Stimulated activated CD4-positive, alpha-beta T cell treated with anti-CD3 and anti-CD28 coated beads, Interleukin-4, amount 100 ng/mL, for 24 hours (primary cell): Measurements from ENCODE around the gene TLE1.
"Not testable (repeated sequence)": the region's sequence is repeated elsewhere in the genome, so short reads cannot be mapped to it uniquely, and the experiment has no call there.

Experiments
- DNase-seq: peaks from one replicate; pipeline ENCODE4 v3.0.0-alpha.2; 2020

TLE1 gene

DNA sequence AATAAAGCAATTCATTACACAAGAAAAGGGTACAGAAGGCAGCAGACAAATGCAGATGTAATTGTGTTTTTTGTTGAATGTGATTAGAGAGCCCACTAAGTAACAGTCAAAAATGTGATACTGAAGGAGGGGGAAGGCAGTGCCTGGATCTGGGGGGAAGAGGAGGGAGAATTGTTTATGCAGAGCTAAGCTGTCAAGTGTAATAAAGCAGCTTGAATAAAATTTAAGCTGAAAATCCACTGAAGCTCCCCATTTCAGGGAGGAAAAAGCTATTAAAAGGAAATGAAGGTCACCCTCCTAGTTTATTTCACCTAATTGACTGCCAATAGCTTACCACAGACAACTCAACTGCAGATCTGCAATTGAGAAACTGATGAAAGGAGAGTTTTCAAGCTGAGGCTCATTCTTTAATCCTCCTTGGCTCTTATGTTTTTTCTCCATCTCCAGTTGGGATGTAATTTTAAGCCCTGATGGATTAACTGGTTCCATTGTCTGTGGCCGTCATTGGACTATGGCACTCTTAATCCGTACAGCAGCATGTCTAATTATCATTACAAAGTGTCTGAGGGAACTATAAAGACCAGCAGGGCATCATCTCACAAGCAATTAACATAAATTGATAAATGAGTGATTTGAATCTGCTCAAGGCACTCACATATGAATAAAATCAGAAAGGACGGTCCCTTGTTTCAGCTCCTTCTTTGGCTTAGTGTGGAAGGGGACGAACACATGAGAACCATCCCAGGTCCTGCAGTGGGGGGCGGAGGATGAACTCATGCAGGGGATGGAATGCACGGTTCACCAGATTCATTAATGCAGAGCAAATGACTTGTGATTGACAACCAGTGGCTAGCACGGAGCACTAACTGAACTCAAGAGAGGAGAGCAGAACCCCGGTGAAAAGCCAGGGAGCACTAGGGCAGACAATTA lies 38.5 kb downstream of the TLE1 start:
- no peak for DNase-seq

- DNase-seq = no peak
These were observed 39.7 kb downstream of the TLE1 start for GRCh38 chr9:81649475-81650240.

DNA sequence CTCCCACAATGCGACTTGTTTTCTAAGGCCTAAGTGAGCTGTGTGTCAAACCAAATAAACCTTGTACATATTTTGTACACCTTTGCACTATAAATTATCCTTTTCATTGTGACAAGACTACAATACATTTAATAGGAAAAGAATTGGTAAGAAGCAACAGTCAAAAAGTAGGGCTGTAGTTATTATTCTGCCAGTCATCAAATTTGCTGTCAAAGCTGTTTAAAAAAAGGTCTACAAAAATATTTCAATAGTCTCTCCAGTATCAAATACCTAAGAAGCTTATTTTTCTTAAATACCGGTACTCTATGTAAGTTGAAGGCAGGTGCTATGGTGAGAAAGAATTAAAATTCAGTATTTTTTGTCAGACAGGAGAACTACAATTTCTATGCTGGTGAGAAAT lies 40.5 kb downstream of the TLE1 start:
- no peak for DNase-seq

GRCh38 chr9:81646337-81646736 lies 43.0 kb downstream of the TLE1 start:
- no peak for DNase-seq

- DNase-seq = not testable (repeated sequence)
These were observed 44.8 kb downstream of the TLE1 start for GRCh38 chr9:81644513-81644912.

DNA sequence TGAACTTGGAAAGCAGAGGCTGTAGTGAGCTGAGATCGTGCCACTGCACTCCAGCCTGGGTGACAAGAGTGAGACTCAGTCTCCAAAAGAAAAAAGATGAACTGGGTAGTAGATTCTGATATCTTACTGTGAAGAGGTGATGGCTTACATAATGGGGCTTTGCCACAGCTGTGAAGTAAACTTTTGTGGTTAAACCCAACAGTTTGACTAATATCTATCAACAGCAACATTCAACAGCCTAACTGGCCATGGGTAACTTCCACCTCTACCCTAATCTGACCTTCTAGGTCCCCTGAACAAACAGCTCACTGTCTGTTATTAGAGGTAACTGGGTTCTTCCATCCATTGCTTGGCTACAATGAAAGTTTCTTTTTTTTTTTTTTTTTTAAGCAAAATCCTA lies 52.1 kb downstream of the TLE1 start:
- no peak for DNase-seq

DNA sequence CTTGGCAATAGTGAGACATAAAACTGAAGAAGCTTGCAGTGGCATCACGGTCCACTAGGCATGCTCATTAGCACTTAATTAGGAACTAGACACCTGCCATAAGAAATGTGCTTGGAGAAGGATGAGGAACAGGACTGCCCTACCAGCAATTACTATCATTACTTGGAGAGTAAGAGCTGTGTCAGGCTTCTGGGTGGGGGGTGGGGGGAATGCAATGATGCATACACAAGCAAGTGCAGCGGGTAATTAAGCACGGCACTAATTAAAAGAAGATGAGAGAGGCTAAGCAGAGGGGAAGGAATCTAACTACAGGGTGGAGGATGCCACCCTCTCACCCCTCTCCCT lies 53.1 kb downstream of the TLE1 start:
- no peak for DNase-seq

- DNase-seq = no peak
These were observed 53.7 kb downstream of the TLE1 start for GRCh38 chr9:81635521-81636254.

- DNase-seq = no peak
These were observed 54.3 kb downstream of the TLE1 start for GRCh38 chr9:81634915-81635516.

GRCh38 chr9:81633952-81634854 lies 55.1 kb downstream of the TLE1 start:
- DNase-seq = no peak

DNA sequence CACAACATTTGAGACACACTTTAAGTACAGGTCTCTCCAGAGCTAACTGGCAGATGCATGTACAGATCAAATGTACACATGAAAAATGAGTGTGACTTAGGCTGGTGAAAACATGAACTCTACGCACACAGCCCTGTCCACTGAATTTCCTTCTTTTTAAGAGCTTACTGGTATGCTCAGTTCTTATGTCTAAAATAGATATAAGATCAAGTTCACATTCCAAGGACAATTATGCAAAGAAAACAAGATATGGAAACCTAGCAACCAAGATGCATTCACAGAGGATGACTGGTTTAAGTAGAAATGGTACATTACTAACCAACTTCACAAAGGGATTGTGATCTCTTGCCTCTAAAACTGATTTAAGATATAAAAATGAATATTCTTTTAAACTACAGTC lies 56.7 kb downstream of the TLE1 start:
- no peak for DNase-seq

DNA sequence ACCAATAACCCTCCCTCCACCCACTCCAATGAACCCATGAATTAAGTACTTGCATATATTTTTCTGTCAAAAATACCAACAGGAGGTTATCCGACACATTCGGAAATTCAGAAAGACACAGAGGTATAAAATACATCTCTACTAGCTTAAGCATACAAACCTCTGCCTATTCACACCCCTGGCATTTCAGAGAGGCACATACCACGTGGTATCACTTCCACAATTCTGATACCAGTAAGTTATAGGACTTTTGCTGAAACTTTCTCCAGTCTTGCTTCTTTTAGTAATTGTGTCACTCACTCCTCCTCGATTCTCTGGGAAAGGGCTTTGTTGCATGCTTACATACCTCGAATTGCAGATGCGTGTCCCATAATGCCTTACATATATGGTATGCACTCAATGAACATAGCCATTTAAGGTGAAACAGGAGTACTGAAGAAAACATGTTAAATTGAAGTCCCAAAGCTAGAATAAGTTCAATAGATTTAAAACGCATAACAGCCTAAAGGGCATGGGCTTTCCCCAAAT lies 58.1 kb downstream of the TLE1 start:
- no peak for DNase-seq

DNA sequence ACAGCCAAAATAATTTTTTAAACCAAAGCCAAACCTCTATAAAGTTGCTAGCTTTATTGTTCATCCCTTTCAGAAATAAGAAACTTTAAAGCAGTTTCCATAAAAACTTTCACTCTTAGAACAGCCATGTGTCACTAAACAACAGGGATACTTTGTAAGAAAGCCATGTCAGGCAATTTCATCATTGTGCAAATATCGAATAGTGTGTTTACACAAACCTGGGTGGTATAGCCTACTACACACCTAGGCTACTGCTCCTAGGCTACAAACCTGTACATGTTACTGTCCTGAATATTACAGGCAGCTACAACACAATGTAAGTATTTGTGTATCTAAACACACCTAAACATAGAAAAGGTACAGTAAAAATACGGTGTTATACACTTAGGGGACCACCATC lies 59.9 kb downstream of the TLE1 start:
- no peak for DNase-seq

DNA sequence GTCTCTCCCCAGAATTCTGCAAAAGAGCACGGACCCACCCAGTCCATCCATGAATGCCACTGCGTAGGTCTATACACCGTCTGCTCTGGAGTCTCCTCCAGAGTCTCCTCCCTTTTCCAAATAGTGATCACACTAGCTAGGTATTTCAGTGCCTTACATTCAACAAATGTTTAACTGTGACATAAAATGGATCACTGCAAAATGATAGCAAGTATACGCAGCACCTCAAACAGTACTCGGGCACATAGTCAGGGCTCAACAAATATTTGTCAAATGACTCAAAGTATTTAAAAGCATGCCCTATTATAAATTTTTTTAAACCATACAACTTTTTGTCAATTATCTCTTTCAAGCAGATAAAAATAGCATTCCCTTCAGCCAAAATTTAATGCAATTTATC lies 60.5 kb downstream of the TLE1 start:
- no peak for DNase-seq

GRCh38 chr9:81627481-81627880 lies 61.9 kb downstream of the TLE1 start:
- no peak for DNase-seq

- no peak for DNase-seq
These were observed 62.8 kb downstream of the TLE1 start for GRCh38 chr9:81626511-81626910.

DNA sequence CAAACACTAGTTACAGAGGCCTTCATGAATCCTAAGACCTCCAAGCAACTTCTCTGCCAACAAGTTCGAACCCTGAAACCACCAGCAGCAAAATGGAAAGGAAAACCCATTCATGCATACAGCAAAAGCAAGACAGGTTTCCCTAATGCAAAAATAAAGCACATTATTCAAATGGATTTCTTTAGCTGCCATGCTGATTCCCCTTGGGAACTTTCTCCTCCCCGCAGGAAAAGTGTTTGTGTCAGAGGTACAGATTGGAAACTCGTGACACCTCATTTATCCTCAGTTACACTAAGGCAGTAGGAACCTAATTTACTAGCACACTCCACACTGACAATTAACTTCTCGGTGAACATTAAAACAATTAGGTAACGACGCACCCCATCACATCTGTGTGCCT lies 63.4 kb downstream of the TLE1 start:
- no peak for DNase-seq

GRCh38 chr9:81623778-81624177 lies 65.6 kb downstream of the TLE1 start:
- no peak for DNase-seq

DNA sequence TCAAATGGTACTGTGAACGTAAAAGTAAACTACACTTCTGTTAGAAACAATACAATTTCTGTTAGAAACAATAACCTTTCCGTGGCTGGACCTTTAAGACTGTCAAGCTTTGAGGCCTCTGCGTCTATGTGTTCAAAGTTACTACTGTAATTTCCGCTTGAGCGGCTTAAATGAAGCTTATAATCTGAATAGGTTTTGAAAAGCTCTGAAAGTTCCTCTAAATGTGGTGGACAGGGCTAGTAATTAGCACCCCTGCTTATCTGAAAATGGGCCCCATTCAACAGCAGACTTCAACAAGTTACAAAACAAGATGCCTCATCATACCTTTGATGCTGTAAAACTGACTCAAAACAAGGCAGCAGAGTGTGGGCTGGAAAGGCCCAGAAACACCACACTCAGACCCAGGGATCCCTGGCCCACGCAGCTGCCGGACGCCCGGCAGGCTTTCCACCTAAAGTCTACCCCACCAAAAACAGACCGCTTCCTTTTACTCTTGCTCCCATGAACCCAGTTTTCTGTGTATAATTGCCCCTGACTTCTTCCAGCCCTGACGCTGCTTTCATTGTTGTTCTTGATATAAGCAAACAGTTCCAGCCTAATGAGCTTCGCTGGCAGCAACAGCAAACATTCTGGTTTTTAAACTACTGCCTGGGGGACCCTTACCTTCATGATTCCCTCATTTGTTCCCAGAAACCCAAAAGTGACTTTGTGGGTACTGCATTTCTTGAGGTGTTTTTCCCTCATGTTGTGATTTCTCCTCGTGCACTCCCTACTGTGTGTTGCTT lies 66.7 kb downstream of the TLE1 start:
- DNase-seq = no peak

- DNase-seq = no peak
These were observed 67.5 kb downstream of the TLE1 start for GRCh38 chr9:81621785-81622259.

- DNase-seq = no peak
These were observed 68.2 kb downstream of the TLE1 start for GRCh38 chr9:81621118-81621517.
